Neural progenitor cell (in vitro differentiated cells): ENCODE results near the gene ALDH9A1.
"Not testable (repeated sequence)": the region's sequence is repeated elsewhere in the genome, so short reads cannot be mapped to it uniquely, and the experiment has no call there.

Experiments used
- EZH2 ChIP-seq: fragments of 200-600 bp; sonication (generic); IDR thresholded peaks from 2 replicates; pipeline ENCODE4 v1.6.1; 2017; ENCODE audit warnings: antibody characterized with exemption, mild to moderate bottlenecking, moderate library complexity
- EZH2phosphoT487 ChIP-seq: fragments of 200-600 bp; sonication (generic); IDR thresholded peaks from 2 replicates; pipeline ENCODE4 v1.6.1; 2017; ENCODE audit warnings: antibody characterized with exemption
- TF ChIP-seq, protein P1 (sequence below): fragments of 200-600 bp; sonication (generic); IDR thresholded peaks from 2 replicates; pipeline ENCODE4 v1.5.1; 2017; ENCODE audit warnings: antibody characterized with exemption, mild to moderate bottlenecking

- TF ChIP-seq, protein P1, sequence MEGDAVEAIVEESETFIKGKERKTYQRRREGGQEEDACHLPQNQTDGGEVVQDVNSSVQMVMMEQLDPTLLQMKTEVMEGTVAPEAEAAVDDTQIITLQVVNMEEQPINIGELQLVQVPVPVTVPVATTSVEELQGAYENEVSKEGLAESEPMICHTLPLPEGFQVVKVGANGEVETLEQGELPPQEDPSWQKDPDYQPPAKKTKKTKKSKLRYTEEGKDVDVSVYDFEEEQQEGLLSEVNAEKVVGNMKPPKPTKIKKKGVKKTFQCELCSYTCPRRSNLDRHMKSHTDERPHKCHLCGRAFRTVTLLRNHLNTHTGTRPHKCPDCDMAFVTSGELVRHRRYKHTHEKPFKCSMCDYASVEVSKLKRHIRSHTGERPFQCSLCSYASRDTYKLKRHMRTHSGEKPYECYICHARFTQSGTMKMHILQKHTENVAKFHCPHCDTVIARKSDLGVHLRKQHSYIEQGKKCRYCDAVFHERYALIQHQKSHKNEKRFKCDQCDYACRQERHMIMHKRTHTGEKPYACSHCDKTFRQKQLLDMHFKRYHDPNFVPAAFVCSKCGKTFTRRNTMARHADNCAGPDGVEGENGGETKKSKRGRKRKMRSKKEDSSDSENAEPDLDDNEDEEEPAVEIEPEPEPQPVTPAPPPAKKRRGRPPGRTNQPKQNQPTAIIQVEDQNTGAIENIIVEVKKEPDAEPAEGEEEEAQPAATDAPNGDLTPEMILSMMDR = not testable (repeated sequence)
- not testable (repeated sequence) for TF ChIP-seq EZH2phosphoT487, EZH2
Measured at GRCh38 chr1:165680773-165681172, 17.6 kb downstream of the ALDH9A1 start.
